BLaER1 (cell line): Measurements from ENCODE around the gene TBC1D10B.

ENCODE experiments used
- H3K27ac ChIP-seq: shearing (Covaris generic); formaldehyde crosslinking; 2 replicates; pipeline ENCODE4 v1.8.1; 2022
- H3K27me3 ChIP-seq: shearing (Covaris generic); formaldehyde crosslinking; 2 replicates; pipeline ENCODE4 v1.8.1; 2022
- H3K36me3 ChIP-seq: shearing (Covaris generic); formaldehyde crosslinking; 2 replicates; pipeline ENCODE4 v1.8.1; 2022
- H3K4me1 ChIP-seq: shearing (Covaris generic); formaldehyde crosslinking; 2 replicates; pipeline ENCODE4 v1.8.1; 2022
- H3K4me2 ChIP-seq: shearing (Covaris generic); formaldehyde crosslinking; 2 replicates; pipeline ENCODE4 v1.8.1; 2022
- H3K4me3 ChIP-seq: shearing (Covaris generic); formaldehyde crosslinking; 2 replicates; pipeline ENCODE4 v1.8.1; 2022
- H3K9ac ChIP-seq: shearing (Covaris generic); formaldehyde crosslinking; 2 replicates; pipeline ENCODE4 v1.8.1; 2022
- H3K9me3 ChIP-seq: shearing (Covaris generic); formaldehyde crosslinking; 2 replicates; pipeline ENCODE4 v1.8.1; 2022
- H4K20me1 ChIP-seq: shearing (Covaris generic); formaldehyde crosslinking; 2 replicates; pipeline ENCODE4 v1.8.1; 2022
- Cebpa-rat ChIP-seq: shearing (Covaris generic); IDR thresholded peaks from 2 replicates; pipeline ENCODE4 v1.8.1; 2022

Gene TBC1D10B

GRCh38 chr16:30409125-30410060 is 39.1 kb upstream of the TBC1D10B start:
- peak overlapping the region; percentile 93 for H3K9ac ChIP-seq

GRCh38 chr16:30407804-30408534 is 37.7 kb upstream of the TBC1D10B start:
- TF ChIP-seq Cebpa-rat = no peak
- Histone ChIP-seq H3K4me1 (peaks cover 67% of the 10 kb centered on the region), H4K20me1 (peaks cover 35% of the 10 kb centered on the region), H3K27ac (peak overlapping the region; percentile 94), H3K27me3 (no peaks in the 10 kb centered on the region), H3K36me3 (peaks cover 31% of the 10 kb centered on the region), H3K4me2 (peak overlapping the region; percentile 93), H3K4me3 (peak overlapping the region; percentile 84), H3K9me3 (no peaks in the 10 kb centered on the region), H3K9ac (peak overlapping the region; percentile 93)

More at GRCh38 chr16:30409125-30410060, 39.1 kb upstream of the TBC1D10B start:
- Histone ChIP-seq H3K4me3 (peak overlapping the region; percentile 84), H3K9me3 (no peaks in the 10 kb centered on the region), H3K27me3 (no peaks in the 10 kb centered on the region), H3K27ac (peak overlapping the region; percentile 94), H4K20me1 (peaks cover 49% of the 10 kb centered on the region), H3K36me3 (peaks cover 46% of the 10 kb centered on the region), H3K4me1 (peaks cover 80% of the 10 kb centered on the region), H3K4me2 (peak overlapping the region; percentile 93)
- TF ChIP-seq Cebpa-rat = no peak

GRCh38 chr16:30407102-30407803 is 37.0 kb upstream of the TBC1D10B start, which contains the start of gene ZNF771:
Gene ZNF771, plus strand, starts transcription at chr16:30407606. Its CDS starts 448 bp downstream, at chr16:30408054.
- H3K4me3 ChIP-seq = peak within 1 kb of the TSS; percentile 84
- no peaks in the 10 kb centered on the region for H3K27me3 ChIP-seq
- peak within 1 kb of the TSS; percentile 93 for H3K9ac ChIP-seq
- peak within 1 kb of the TSS; percentile 93 for H3K4me2 ChIP-seq
- H3K4me1 ChIP-seq = peaks cover 60% of the 10 kb centered on the region
- H3K27ac ChIP-seq = peak within 1 kb of the TSS; percentile 94
- peaks cover 27% of the 10 kb centered on the region for H4K20me1 ChIP-seq
- peaks cover 24% of the 10 kb centered on the region for H3K36me3 ChIP-seq
- no peaks in the 10 kb centered on the region for H3K9me3 ChIP-seq
- TF ChIP-seq Cebpa-rat = no peak

- H3K4me3 ChIP-seq = peak overlapping the region; percentile 84
- H3K27me3 ChIP-seq = no peaks in the 10 kb centered on the region
- H3K27ac ChIP-seq = peak overlapping the region; percentile 94
- peak overlapping the region; percentile 93 for H3K4me2 ChIP-seq
- TF ChIP-seq Cebpa-rat = no peak
- no peaks in the 10 kb centered on the region for H3K9me3 ChIP-seq
- H3K4me1 ChIP-seq = peaks cover 59% of the 10 kb centered on the region
- H4K20me1 ChIP-seq = peaks cover 22% of the 10 kb centered on the region
- peak overlapping the region; percentile 93 for H3K9ac ChIP-seq
- peaks cover 19% of the 10 kb centered on the region for H3K36me3 ChIP-seq
These were observed 36.5 kb upstream of the TBC1D10B start for GRCh38 chr16:30406795-30407101.

GRCh38 chr16:30401768-30402425 is 31.6 kb upstream of the TBC1D10B start:
- Histone ChIP-seq H3K36me3 (peaks cover 24% of the 10 kb centered on the region), H3K4me1 (peaks cover 69% of the 10 kb centered on the region), H3K27me3 (no peaks in the 10 kb centered on the region), H4K20me1 (peaks cover 11% of the 10 kb centered on the region; the same call in 1 of the 2 replicates), H3K9me3 (no peaks in the 10 kb centered on the region), H3K4me3 (no peak overlapping the region), H3K27ac (peak overlapping the region; percentile 84; the same call in 1 of the 2 replicates), H3K9ac (no peak overlapping the region), H3K4me2 (peak overlapping the region; percentile 83)
- TF ChIP-seq Cebpa-rat = no peak

- peak overlapping the region; percentile 87 for H3K9ac ChIP-seq
- H3K9me3 ChIP-seq = no peaks in the 10 kb centered on the region
- peaks cover 59% of the 10 kb centered on the region for H3K4me1 ChIP-seq
- peak overlapping the region; percentile 84 for H3K27ac ChIP-seq
- TF ChIP-seq Cebpa-rat = no peak
- H4K20me1 ChIP-seq = peaks cover 25% of the 10 kb centered on the region
- H3K36me3 ChIP-seq = peaks cover 25% of the 10 kb centered on the region
- H3K27me3 ChIP-seq = no peaks in the 10 kb centered on the region
- H3K4me2 ChIP-seq = peak overlapping the region; percentile 83
- peak overlapping the region; percentile 70 for H3K4me3 ChIP-seq
These were observed 29.3 kb upstream of the TBC1D10B start for GRCh38 chr16:30399435-30400186.

- H3K27ac ChIP-seq = peak overlapping the region; percentile 84
- no peak for TF ChIP-seq Cebpa-rat
- H3K4me3 ChIP-seq = no peak overlapping the region
- no peaks in the 10 kb centered on the region for H3K27me3 ChIP-seq
- H3K9ac ChIP-seq = peak overlapping the region; percentile 87
- no peaks in the 10 kb centered on the region for H3K9me3 ChIP-seq
- H4K20me1 ChIP-seq = peaks cover 25% of the 10 kb centered on the region
- peak overlapping the region; percentile 83 for H3K4me2 ChIP-seq
- peaks cover 67% of the 10 kb centered on the region for H3K4me1 ChIP-seq
- peaks cover 25% of the 10 kb centered on the region for H3K36me3 ChIP-seq
These were observed 28.6 kb upstream of the TBC1D10B start for GRCh38 chr16:30398661-30399434.
